Measurements from ENCODE around the gene ZNF75A.

Gene ZNF75A

DNA sequence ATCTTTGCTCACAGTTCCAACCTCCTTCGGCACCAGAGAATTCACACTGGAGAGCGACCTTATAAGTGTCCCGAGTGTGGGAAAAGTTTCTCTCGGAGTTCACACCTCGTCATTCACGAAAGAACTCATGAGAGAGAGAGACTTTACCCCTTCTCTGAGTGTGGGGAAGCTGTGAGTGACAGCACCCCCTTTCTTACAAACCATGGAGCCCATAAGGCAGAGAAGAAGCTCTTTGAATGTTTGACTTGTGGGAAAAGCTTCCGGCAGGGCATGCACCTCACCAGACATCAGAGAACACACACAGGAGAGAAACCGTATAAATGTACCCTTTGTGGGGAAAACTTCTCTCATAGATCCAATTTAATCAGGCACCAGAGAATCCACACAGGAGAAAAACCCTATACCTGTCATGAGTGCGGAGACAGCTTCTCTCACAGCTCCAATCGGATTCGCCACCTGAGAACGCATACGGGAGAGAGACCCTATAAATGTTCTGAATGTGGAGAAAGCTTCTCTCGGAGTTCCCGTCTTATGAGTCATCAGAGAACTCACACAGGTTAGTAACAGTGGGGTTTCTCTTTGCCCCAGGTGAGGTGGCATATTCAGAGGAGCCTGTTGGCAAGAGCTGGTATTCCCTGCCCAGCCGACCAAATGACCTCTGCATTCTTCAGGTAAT lies 15.2 kb upstream of the ZNF75A start:
- DNase-seq = no peak

DNA sequence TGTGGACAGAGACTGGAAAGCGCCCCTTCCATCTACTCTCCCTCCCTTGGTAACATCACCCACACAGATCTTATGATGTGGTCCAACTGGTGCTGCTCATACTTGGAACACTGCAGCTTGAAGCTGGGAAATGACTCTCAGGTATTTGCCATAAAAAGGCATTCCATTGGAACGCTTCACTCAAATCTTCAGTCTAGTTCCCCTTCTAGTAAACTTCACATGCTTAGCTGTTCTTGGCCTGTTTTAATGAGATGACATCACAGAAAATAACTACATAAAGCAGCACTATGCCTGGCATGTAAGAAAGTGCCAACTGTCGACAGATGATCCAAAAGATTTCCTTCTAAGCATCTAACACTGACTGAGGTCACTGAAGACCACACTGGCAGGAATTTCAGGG lies 12.7 kb upstream of the ZNF75A start:
- no peak for DNase-seq

DNA sequence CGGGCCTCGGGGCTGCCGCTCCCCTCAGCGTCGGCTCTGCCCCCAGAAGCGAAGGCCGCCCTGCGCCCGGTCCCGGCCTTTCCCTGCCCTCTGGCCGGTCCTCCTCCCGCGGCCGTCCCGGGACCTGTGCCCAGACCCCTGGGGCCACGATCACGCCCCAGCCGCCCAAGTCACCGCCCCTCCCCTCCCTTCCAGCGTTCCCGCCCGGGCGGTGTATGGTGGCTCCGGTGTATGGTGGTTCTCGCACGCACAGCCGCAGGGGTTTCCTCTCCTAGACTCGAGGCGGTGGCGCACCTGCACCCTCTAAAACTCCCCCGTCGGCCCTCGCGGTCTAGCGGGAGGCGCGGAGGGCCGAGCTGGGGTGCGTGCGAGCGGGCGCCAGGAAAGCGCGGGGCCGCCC lies 10.1 kb upstream of the ZNF75A start:
- no peak for DNase-seq

DNA sequence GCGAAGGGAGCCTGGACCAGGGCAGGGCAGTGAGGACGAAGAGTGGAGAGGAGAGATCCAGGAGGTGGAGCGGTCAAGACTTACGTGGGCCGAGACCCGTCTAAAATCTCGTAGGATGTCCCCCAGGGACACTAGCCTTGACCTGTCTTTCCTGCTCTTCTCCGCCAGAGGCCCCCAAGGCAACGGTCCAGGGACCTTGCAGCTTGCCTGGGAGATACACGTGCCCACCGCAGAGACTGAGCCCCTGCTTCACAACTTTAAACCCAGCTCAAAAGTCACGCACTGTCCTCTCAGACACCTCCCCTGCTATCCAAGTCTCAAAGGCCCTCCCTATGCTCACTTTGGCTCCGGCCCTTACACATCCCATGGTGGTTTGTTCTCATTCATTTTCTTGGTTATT lies 9.5 kb upstream of the ZNF75A start:
- no peak for DNase-seq

DNA sequence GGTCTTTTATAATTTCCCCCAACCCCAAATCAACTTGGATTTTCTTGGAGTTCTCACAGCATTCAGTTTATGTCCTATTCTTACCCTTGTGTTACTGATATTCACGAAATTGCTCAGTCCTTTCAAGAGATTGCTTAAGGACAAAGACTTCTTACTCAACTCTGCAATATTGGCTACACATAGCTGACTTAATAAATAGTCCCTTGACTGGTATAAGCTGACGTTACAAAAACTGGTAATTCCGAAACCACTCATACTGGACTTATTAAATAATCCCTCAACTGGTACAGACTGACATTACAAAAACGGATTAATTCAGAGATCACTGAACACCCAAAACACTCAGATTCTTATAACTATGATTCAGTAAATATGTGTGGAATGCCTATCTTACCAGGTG lies 927 bp upstream of the ZNF75A start:
- DNase-seq = no peak

DNA sequence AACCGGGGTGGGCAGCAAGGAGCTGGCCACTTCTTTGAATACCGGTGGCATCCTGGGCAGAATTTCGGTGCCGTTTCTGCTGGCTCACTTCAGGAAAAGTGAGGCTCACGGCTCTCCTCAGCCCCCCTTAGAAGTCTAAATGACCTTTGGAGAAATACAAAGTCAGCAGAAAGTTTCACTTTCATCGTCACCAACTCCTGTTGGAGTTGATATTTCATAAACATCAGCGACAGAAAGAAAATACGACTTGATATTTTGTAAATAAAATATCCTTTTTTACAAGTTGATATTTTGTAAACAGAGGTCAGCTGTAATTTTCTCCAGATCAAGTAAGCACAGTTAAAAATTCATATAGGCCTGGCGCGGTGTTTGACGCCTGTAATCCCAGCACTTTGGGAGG lies 781 bp downstream of the ZNF75A start:
- DNase-seq = no peak

DNA sequence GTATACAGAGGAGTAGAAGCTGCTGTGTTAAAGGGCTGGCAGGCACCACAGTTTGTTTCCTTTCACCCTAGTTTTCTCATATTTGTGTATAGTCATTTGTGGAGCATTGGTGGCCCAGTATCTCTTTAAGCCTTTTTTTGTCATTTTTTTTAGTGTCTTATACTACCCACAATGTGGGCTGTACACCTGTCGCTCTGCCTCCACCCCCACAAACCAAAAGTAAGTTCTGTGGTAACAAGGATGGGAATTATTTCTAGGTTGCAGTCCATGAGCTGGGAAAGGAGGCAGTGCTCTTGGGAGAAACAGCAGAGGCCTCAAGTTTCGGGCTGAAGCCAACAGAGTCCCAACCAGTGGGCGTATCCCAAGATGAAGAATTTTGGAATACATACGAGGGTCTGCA lies 6.2 kb downstream of the ZNF75A start:
- DNase-seq = no peak

DNA sequence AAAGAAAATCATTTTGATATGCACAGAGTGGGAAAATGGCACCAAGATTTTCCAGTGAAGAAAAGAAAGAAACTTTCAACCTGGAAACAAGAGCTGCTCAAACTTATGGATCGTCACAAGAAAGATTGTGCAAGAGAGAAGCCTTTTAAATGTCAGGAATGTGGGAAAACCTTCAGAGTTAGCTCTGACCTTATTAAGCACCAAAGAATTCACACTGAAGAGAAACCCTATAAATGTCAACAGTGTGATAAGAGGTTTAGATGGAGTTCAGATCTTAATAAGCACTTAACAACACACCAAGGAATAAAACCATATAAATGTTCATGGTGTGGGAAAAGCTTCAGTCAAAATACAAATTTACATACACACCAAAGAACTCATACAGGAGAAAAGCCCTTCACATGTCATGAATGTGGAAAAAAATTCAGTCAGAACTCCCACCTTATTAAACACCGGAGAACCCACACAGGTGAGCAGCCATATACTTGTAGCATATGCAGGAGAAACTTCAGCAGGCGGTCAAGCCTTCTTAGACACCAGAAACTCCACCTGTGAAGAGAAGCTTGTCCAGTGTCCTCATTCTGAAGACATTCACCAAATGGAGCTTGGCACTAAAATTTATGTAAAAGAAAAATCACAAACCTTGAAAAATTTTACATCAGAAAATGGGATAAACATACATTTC lies 12.2 kb downstream of the ZNF75A start:
- DNase-seq = no peak

DNA sequence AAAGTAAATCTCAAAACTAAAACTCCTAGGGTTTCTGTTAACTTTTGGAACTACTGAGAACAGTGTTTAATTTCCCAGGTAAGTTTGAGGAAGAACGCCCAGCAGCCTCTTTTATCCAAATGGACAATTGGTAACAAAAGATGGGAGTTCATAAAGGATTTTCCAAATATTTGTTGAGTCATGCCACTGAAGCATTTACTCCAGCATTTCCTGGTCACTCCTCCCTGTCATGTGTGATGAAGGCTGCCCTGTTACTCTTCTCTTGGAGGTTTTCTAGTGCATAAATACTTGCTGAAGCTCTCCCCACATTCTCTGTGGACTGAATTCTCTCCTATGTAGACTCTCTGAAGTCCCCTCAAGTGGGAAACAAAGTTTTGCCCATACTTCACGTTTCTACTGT lies 16.5 kb downstream of the ZNF75A start:
- no peak for DNase-seq

DNA sequence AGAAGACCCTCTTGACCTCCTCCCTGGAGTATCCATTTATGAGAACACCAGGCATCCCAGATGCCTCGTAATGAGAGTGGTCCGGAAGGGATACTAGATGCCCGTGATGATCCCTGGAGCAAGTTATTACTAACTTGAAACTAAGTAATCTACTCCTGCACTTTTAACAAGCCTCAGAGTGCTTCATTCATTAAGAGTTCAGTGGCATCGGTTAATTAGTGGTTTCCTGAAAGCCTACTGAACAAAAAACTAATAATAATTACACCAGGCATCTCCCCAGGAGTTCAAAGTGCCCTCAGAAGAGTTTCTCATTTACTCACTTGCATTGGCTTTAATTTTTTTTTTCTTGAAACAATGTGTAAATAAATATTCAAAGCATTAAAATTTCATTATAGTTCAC lies 22.2 kb downstream of the ZNF75A start:
- DNase-seq = no peak

DNA sequence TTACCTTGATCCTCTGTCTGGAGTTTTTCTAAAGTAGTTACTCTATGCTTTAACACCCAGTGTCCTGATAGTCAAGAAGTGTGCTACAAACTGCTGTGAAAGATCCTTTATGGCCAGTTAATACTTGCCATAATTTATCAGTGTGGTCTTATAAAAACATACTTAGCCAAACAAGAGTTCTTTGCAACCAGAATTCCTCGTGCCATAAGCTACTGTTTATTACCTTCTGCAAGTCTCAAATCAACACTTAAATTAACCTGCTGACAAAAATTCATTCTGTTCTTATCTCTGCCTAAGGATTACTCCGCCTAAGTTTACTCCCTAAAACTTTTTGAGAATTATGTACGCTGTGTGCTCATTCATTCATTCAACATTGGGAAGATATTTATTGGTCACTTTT lies 22.8 kb downstream of the ZNF75A start:
- DNase-seq = no peak

DNA sequence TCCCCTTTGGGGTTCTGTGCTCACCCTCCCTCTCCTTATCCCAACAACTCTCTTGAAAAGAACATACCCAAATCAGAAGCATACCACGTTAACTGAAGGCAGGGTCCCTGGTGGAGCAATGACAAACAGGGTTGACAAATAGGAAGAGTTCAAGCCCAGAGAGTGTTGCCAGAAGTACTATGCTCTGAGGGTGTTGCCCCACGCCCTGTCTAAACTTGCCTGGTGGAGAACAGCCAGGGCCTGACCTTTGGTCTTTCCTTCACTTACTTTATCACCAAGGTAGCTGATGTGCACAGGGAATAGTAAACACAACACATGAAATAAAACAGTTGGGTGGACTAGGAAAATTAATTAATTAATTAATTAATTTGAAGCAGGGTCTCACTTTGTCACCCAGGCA lies 23.3 kb downstream of the ZNF75A start:
- DNase-seq = no peak

DNA sequence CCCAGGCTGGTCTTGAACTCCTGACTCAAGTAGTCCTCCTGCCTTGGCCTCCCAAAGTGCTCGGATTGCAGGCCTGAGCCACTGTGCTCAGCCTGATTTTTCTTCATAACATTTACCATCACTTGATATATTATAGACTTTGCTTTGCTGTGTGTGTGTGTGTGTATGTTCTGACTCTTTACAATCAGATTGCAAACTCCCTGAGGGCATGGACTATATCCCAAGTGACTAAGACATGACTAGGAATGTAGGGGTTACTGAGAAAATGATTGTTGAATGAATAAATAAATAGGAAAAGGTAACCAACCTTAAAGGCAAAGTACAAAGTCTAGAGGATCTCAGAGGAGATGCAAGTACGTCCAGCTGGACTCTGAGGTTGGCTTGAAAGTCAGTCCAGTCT lies 40.7 kb downstream of the ZNF75A start:
- DNase-seq = no peak

DNA sequence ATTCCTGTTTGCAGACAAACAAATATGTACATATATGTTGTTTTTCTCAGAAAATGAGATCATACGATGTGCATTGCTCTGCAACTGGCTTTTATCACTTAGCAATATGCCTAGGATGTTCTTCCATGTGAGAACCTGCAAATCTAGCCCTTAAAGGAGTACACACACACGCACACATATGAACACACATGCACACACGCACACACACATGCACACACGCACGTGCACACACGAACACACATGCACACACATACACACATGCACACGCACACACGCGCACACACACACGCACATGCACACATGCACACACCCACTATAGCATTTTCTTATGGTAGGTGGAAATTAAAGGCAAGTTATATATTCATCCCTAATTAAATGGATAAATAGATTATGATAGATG lies 42.3 kb downstream of the ZNF75A start:
- no peak for DNase-seq

DNA sequence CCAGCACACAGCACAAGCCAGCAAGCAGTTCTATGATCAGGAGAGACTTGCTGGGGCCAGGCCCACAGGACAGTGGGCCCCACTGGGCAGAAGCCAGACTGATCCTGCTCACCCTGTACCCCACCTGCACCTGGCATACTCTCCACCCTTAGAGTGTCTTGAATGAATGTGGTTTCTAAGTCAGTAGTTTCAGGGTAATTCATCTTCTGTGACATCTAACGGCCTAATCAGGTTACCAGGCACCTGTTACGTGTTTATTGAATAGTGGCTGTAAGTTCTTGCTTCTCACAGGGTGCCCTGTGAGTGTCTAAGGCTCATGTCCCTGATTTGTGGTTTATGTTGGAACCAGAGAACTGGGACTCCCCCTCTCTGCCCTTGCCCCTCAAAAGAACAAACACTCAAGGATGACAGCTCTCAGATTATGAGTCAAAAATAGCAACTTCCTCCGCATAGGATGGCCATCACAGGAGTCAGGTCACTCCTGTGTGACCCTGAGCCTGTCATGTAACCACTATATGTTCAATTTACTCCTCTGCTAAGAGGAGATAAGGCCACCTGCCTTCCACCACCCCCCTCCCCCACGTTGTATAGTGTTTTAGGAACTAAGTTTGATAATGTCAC lies 43.4 kb downstream of the ZNF75A start:
- no peak for DNase-seq

DNA sequence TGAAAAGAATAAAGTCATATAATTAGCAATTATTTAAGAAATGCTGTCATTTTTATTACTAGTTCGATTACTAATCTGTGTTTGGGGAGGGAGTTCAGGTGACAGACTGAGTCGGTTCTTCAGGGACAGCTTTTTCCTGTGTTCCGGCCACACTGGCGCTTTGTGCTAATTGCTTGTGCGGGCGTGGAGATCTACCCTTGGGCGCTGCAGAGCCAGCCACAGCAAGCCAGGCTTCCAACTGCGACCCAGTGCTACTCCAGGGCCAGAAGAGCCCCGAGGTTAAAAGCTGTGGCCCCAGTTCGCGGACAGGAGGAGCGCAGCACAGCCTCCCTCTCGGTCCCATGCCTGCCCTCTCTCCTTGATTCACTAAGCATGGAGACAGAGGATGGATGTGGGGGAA lies 43.9 kb downstream of the ZNF75A start:
- DNase-seq = no peak

DNA sequence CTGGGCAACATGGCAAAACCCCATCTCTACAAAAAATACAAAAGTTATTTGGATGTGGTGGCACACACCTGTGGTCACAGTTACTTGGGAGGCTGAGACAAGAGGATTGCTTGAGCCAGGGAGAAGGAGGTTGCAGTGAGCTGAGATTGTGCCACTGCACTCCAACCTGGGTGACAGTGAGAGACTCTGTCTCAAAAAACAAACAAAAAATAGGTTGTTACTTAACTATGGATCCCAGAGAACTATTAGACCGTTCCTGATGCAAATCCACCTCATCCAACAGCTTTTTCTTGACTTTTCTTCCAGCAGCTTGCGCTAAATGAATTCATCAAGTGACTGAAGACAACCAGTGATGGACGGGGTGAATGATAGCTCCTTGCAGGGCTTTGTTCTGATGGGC lies 50.3 kb downstream of the ZNF75A start, which contains the start of gene OR2C1:
TSS of gene OR2C1 (plus strand) at position 301 of the 400 bp plus-strand sequence. CDS start at position 353, 52 bp downstream.
- DNase-seq = no peak

DNA sequence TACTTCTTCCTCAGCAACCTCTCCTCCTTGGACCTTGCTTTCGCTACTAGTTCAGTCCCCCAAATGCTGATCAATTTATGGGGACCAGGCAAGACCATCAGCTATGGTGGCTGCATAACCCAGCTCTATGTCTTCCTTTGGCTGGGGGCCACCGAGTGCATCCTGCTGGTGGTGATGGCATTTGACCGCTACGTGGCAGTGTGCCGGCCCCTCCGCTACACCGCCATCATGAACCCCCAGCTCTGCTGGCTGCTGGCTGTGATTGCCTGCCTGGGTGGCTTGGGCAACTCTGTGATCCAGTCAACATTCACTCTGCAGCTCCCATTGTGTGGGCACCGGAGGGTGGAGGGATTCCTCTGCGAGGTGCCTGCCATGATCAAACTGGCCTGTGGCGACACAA lies 50.8 kb downstream of the ZNF75A start:
- DNase-seq = no peak

DNA sequence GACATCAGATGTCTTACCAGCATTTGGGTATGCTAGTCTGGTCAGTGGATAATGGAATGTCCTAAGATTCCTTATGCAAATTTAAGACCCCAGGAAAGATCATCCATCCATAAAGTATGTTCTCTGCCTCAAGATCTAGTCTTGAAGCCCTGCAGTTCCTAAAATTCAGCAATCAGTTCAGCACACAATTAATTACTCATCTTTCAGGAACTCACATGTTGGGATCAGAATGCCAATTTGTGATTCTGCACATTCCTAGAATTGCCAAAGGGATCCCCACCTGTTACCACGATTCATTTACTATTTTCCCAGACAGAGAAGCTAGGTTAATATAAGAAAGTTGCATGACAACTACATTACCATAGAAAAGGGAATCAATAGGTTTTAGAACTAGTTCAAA lies 53.6 kb downstream of the ZNF75A start:
- DNase-seq = no peak

DNA sequence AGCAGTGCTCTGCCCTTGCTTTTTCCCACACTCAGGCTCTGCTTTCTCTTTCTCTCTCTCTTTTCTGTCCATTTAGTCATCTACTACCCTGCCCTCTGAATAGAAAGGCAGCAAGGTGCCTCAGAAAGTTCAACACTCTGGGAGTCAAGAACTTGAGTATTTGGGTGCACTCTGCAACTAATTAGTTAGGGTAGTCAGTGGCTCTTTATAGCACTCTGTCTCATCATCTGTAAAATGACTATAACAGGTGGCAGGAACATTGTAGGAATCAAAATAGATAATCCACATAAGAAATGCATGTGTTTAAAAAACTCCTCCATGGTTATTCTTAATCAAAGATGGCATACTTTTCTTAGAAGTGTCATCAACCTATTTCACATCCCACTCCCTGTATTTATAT lies 57.6 kb downstream of the ZNF75A start:
- DNase-seq = no peak

DNA sequence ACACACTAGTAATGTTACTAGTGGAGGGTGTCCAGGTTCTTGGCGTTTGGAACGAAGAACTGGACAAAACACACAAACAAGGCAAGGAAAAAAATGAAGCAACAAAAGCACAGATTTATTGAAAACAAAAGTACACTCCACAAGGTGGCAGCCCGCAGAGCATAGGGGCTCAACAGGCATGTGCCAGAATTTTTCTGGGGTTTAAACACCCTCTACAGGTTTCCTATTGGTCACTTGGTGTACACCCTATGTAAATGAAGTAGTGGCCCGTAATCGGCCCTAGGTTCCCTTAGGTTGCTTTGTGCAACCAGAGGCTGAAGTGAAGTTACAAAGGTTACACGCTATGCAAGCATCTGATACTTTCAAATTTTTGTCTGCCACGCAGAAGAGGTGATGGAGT lies 58.5 kb downstream of the ZNF75A start:
- DNase-seq = no peak

DNA sequence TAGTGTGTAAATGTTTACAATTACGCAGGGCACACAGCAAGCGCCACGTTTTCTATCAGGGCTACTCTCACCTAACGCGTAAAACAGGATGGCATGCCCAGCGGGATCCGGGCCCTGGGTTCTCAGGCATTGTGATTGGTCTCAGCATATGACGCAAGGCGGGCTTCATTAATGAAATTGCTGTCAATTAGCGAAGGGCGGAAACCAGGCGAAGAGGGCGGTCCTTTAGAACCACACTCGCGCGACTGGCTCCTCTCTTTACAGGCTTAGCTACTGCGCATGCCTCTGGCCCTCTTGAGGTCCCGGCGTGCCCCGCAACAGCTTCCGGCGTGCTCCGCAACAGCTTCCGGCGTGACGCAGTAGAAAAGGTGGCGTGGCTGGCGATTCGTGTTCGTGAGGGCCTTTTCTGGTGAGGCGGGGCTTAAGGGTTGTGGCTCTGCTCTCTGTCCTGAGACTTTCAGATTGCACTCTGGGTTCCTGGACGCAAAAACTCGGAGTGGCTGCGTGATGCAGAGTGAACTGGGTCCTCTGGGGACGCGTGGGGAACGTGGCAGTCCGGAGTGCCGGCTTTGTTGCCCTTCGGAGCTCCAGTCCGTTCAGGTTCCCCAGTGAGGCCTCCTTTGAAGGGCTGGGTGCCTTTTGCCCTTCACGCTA lies 59.6 kb downstream of the ZNF75A start:
- DNase-seq = peak; percentile 95
